ENCODE data around the gene NIM1K.
"Not testable (repeated sequence)": the region's sequence is repeated elsewhere in the genome, so short reads cannot be mapped to it uniquely, and the experiment has no call there.

NIM1K gene

GRCh38 chr5:43230707-43231106 lies 38.7 kb downstream of the NIM1K start:
- no peak for DNase-seq (ENCODE audit: low read depth in 2 of 2)

GRCh38 chr5:43231977-43232376 lies 40.0 kb downstream of the NIM1K start:
- DNase-seq (ENCODE audit: low read depth in 2 of 2): no peak

- DNase-seq (ENCODE audit: low read depth in 2 of 2): no peak
These were observed 41.2 kb downstream of the NIM1K start for GRCh38 chr5:43232943-43233833.

GRCh38 chr5:43233946-43234345 lies 41.9 kb downstream of the NIM1K start:
- DNase-seq (ENCODE audit: low read depth in 2 of 2): no peak

- DNase-seq (ENCODE audit: low read depth in 2 of 2): no peak
These were observed 44.8 kb downstream of the NIM1K start for GRCh38 chr5:43236653-43237355.

- DNase-seq (ENCODE audit: low read depth in 2 of 2): no peak
These were observed 50.2 kb downstream of the NIM1K start for GRCh38 chr5:43242196-43242595.

- no peak for DNase-seq (ENCODE audit: low read depth in 2 of 2)
These were observed 51.2 kb downstream of the NIM1K start for GRCh38 chr5:43243270-43243669.

GRCh38 chr5:43244823-43245565 lies 53.0 kb downstream of the NIM1K start:
- no peak for DNase-seq (ENCODE audit: low read depth in 2 of 2)

- no peak for DNase-seq (ENCODE audit: low read depth in 2 of 2)
These were observed 53.8 kb downstream of the NIM1K start for GRCh38 chr5:43245724-43246385.

- no peak for DNase-seq (ENCODE audit: low read depth in 2 of 2)
These were observed 59.7 kb downstream of the NIM1K start for GRCh38 chr5:43251754-43252153.

GRCh38 chr5:43255704-43256103 lies 63.7 kb downstream of the NIM1K start:
- no peak for DNase-seq (ENCODE audit: low read depth in 2 of 2)

- no peak for DNase-seq (ENCODE audit: low read depth in 2 of 2)
These were observed 64.4 kb downstream of the NIM1K start for GRCh38 chr5:43256261-43256966.

GRCh38 chr5:43258116-43258515 lies 66.1 kb downstream of the NIM1K start:
- no peak for DNase-seq (ENCODE audit: low read depth in 2 of 2)

GRCh38 chr5:43262269-43262668 lies 70.2 kb downstream of the NIM1K start:
- not testable (repeated sequence) for DNase-seq (ENCODE audit: low read depth in 2 of 2)

- DNase-seq (ENCODE audit: low read depth in 2 of 2): no peak
These were observed 76.3 kb downstream of the NIM1K start for GRCh38 chr5:43268188-43268820.

- DNase-seq (ENCODE audit: low read depth in 2 of 2): no peak
These were observed 78.6 kb downstream of the NIM1K start for GRCh38 chr5:43270645-43271044.

- DNase-seq (ENCODE audit: low read depth in 2 of 2): no peak
These were observed 81.5 kb downstream of the NIM1K start for GRCh38 chr5:43273552-43273951.

GRCh38 chr5:43274435-43275114 lies 82.5 kb downstream of the NIM1K start:
- DNase-seq (ENCODE audit: low read depth in 2 of 2): no peak

GRCh38 chr5:43275391-43275790 lies 83.4 kb downstream of the NIM1K start:
- DNase-seq (ENCODE audit: low read depth in 2 of 2): no peak

Measured in stimulated activated CD8-positive, alpha-beta memory T cell treated with anti-CD3 and anti-CD28 coated beads, Interleukin-7, amount 100 ng/mL, for 4 hours (primary cell).